HEK293 (cell line): Measurements from ENCODE around the gene CMTM8.
A peak's percentile ranks its signal among the peaks of the same experiment; 100 is the strongest.

Source experiments
- CTCF ChIA-PET: fragments of 350-600 bp; formaldehyde crosslinking; extraction: SDS; loops from one replicate; lab custom pipeline; 2021; ENCODE audit warnings: antibody characterized with exemption; lab: Yijun Ruan, JAX
- POLR2A ChIA-PET: fragments of 300-600 bp; formaldehyde crosslinking; extraction: SDS; loops from one replicate; lab custom pipeline; 2020; ENCODE audit warnings: antibody characterized with exemption, inconsistent platforms; lab: Yijun Ruan, JAX
- H3K27ac ChIP-seq: fragments of 200-500 bp; sonication (Bioruptor generic); 2 replicates; pipeline ENCODE4 v1.5.1; 2014; ENCODE audit warnings: low read depth, low read length, control low read depth, inconsistent platforms; ENCODE audit errors: extremely low read depth
- H3K36me3 ChIP-seq, 2 experiments: fragments of 200-500 bp in 1 of 2; sonication (Bioruptor generic) in 1 of 2; 1 replicate in 1 of 2; 2 replicates in 1 of 2; pipeline ENCODE4 v1.5.1; 2014 to 2017; ENCODE audit warnings: inconsistent platforms in 2 of 2, low read length in 2 of 2; ENCODE audit not compliant: control insufficient read depth in 2 of 2, insufficient read depth in 1 of 2
- H3K4me1 ChIP-seq: fragments of 200-500 bp; sonication (Bioruptor generic); 2 replicates; pipeline ENCODE4 v1.5.1; 2014; ENCODE audit warnings: mild to moderate bottlenecking, low read length, inconsistent platforms; ENCODE audit not compliant: control insufficient read depth, insufficient read depth
- H3K4me3 ChIP-seq: 2 replicates; pipeline ENCODE4 v1.5.1; 2011; ENCODE audit warnings: low read depth, mild to moderate bottlenecking, control low read depth, low read length, moderate library complexity
- H3K9me3 ChIP-seq: fragments of 200-500 bp; sonication (Bioruptor generic); 2 replicates; pipeline ENCODE4 v1.5.1; 2014; ENCODE audit warnings: low read depth, low read length, inconsistent platforms; ENCODE audit not compliant: control insufficient read depth, insufficient read depth
- GLIS1 ChIP-seq: fragments of 450-650 bp; formaldehyde crosslinking; IDR thresholded peaks from 2 replicates; pipeline ENCODE4 v1.5.1; 2016; ENCODE audit warnings: missing biosample characterization, missing genetic modification characterization
- KLF8 ChIP-seq: fragments of 450-650 bp; formaldehyde crosslinking; IDR thresholded peaks from 2 replicates; pipeline ENCODE4 v1.5.1; 2016; ENCODE audit warnings: missing biosample characterization, missing genetic modification characterization
- RBAK ChIP-seq: fragments of 450-650 bp; formaldehyde crosslinking; IDR thresholded peaks from 2 replicates; pipeline ENCODE4 v1.5.1; 2016; ENCODE audit warnings: missing biosample characterization, missing genetic modification characterization
- SCRT1 ChIP-seq: fragments of 450-650 bp; formaldehyde crosslinking; IDR thresholded peaks from 2 replicates; pipeline ENCODE4 v1.5.1; 2016; ENCODE audit warnings: missing biosample characterization, missing genetic modification characterization, borderline replicate concordance
- SCRT2 ChIP-seq: fragments of 450-650 bp; formaldehyde crosslinking; IDR thresholded peaks from 2 replicates; pipeline ENCODE4 v1.5.1; 2016; ENCODE audit warnings: missing biosample characterization, missing genetic modification characterization
- SP2 ChIP-seq: fragments of 450-650 bp; formaldehyde crosslinking; IDR thresholded peaks from 2 replicates; pipeline ENCODE4 v1.5.1; 2016; ENCODE audit warnings: missing biosample characterization, missing genetic modification characterization
- ZFP41 ChIP-seq: fragments of 450-650 bp; formaldehyde crosslinking; IDR thresholded peaks from 2 replicates; pipeline ENCODE4 v1.5.1; 2016; ENCODE audit warnings: missing biosample characterization, missing genetic modification characterization, borderline replicate concordance
- ZIC2 ChIP-seq: fragments of 450-650 bp; formaldehyde crosslinking; IDR thresholded peaks from 2 replicates; pipeline ENCODE4 v1.5.1; 2016; ENCODE audit warnings: missing biosample characterization, missing genetic modification characterization
- ZNF132 ChIP-seq: fragments of 450-650 bp; formaldehyde crosslinking; IDR thresholded peaks from 2 replicates; pipeline ENCODE4 v1.5.1; 2017; ENCODE audit warnings: missing biosample characterization, missing genetic modification characterization, borderline replicate concordance
- ZNF16 ChIP-seq: fragments of 450-650 bp; formaldehyde crosslinking; IDR thresholded peaks from 2 replicates; pipeline ENCODE4 v1.5.1; 2016; ENCODE audit warnings: low read depth, missing biosample characterization, missing genetic modification characterization
- ZNF2 ChIP-seq: fragments of 450-650 bp; formaldehyde crosslinking; IDR thresholded peaks from 2 replicates; pipeline ENCODE4 v1.5.1; 2016; ENCODE audit warnings: missing biosample characterization, missing genetic modification characterization
- ZNF354C ChIP-seq: fragments of 450-650 bp; formaldehyde crosslinking; IDR thresholded peaks from 2 replicates; pipeline ENCODE4 v1.5.1; 2016; ENCODE audit warnings: missing biosample characterization, missing genetic modification characterization, low read depth, borderline replicate concordance
- ZNF404 ChIP-seq: fragments of 450-650 bp; formaldehyde crosslinking; IDR thresholded peaks from 2 replicates; pipeline ENCODE4 v1.5.1; 2017; ENCODE audit warnings: missing biosample characterization, missing genetic modification characterization
- ZNF529 ChIP-seq: fragments of 450-650 bp; formaldehyde crosslinking; IDR thresholded peaks from 2 replicates; pipeline ENCODE4 v1.5.1; 2017; ENCODE audit warnings: missing genetic modification characterization, missing biosample characterization; ENCODE audit not compliant: insufficient replicate concordance
- ZNF558 ChIP-seq: fragments of 450-650 bp; formaldehyde crosslinking; IDR thresholded peaks from 2 replicates; pipeline ENCODE4 v1.5.1; 2016; ENCODE audit warnings: missing biosample characterization, missing genetic modification characterization
- ZNF654 ChIP-seq: fragments of 450-650 bp; formaldehyde crosslinking; IDR thresholded peaks from 2 replicates; pipeline ENCODE4 v1.5.1; 2016; ENCODE audit warnings: low read depth, missing biosample characterization, missing genetic modification characterization
- ZNF747 ChIP-seq: fragments of 450-650 bp; formaldehyde crosslinking; IDR thresholded peaks from 2 replicates; pipeline ENCODE4 v1.5.1; 2016; ENCODE audit warnings: missing biosample characterization, missing genetic modification characterization
- TF ChIP-seq, protein P1 (sequence below): fragments of 450-650 bp; formaldehyde crosslinking; IDR thresholded peaks from 2 replicates; pipeline ENCODE4 v1.5.1; 2016; ENCODE audit warnings: missing biosample characterization, missing genetic modification characterization
- TF ChIP-seq, protein P2 (sequence below): fragments of 450-650 bp; formaldehyde crosslinking; IDR thresholded peaks from 2 replicates; pipeline ENCODE4 v1.5.1; 2017; ENCODE audit warnings: missing biosample characterization, missing genetic modification characterization
- TF ChIP-seq, protein P3 (sequence below): fragments of 450-650 bp; formaldehyde crosslinking; IDR thresholded peaks from 2 replicates; pipeline ENCODE4; 2016; ENCODE audit warnings: missing biosample characterization, missing genetic modification characterization
- TF ChIP-seq, protein P4 (sequence below): fragments of 450-650 bp; formaldehyde crosslinking; IDR thresholded peaks from 2 replicates; pipeline ENCODE4 v1.5.1; 2017; ENCODE audit warnings: missing biosample characterization, missing genetic modification characterization

CMTM8 gene

DNA sequence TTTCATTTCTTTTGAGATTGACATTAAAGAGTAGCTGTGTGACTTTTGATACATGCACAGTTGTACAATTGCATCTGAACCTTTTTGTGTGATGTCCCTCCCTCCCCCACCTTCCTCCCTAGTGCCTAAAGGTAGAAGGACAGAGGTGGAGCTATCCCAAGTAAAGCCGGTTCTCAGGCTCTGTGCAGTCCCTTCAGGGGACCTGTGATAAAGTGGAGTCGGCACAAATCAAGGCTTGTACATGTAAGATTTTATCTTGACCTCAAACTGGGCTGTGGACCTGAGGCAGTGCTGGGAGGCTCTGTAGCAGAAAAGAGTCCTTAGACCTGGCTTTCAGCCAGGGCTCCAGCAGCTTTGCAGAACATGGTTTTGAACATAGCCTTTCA is 97.6 kb downstream of the CMTM8 start (continued):
- peak; percentile 31; the same call in 1 of the 2 replicates for TF ChIP-seq ZIC2 (tag by site-specific recombination)
- TF ChIP-seq ZNF558 = no peak
- TF ChIP-seq GLIS1 = no peak
- TF ChIP-seq, protein P1, sequence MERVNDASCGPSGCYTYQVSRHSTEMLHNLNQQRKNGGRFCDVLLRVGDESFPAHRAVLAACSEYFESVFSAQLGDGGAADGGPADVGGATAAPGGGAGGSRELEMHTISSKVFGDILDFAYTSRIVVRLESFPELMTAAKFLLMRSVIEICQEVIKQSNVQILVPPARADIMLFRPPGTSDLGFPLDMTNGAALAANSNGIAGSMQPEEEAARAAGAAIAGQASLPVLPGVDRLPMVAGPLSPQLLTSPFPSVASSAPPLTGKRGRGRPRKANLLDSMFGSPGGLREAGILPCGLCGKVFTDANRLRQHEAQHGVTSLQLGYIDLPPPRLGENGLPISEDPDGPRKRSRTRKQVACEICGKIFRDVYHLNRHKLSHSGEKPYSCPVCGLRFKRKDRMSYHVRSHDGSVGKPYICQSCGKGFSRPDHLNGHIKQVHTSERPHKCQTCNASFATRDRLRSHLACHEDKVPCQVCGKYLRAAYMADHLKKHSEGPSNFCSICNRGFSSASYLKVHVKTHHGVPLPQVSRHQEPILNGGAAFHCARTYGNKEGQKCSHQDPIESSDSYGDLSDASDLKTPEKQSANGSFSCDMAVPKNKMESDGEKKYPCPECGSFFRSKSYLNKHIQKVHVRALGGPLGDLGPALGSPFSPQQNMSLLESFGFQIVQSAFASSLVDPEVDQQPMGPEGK = no peak
- no peak for TF ChIP-seq ZNF529
- TF ChIP-seq, protein P2, sequence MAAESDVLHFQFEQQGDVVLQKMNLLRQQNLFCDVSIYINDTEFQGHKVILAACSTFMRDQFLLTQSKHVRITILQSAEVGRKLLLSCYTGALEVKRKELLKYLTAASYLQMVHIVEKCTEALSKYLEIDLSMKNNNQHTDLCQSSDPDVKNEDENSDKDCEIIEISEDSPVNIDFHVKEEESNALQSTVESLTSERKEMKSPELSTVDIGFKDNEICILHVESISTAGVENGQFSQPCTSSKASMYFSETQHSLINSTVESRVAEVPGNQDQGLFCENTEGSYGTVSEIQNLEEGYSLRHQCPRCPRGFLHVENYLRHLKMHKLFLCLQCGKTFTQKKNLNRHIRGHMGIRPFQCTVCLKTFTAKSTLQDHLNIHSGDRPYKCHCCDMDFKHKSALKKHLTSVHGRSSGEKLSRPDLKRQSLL (tag by site-specific recombination) = no peak
- no peak for TF ChIP-seq ZNF16 (tag by site-specific recombination)
- TF ChIP-seq ZNF354C = no peak
- no peak for TF ChIP-seq SP2 (tag by site-specific recombination)
- TF ChIP-seq, protein P3, sequence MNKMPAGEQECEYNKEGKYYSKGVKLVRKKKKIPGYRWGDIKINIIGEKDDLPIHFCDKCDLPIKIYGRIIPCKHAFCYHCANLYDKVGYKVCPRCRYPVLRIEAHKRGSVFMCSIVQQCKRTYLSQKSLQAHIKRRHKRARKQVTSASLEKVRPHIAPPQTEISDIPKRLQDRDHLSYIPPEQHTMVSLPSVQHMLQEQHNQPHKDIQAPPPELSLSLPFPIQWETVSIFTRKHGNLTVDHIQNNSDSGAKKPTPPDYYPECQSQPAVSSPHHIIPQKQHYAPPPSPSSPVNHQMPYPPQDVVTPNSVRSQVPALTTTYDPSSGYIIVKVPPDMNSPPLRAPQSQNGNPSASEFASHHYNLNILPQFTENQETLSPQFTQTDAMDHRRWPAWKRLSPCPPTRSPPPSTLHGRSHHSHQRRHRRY (tag by site-specific recombination) = no peak

DNA sequence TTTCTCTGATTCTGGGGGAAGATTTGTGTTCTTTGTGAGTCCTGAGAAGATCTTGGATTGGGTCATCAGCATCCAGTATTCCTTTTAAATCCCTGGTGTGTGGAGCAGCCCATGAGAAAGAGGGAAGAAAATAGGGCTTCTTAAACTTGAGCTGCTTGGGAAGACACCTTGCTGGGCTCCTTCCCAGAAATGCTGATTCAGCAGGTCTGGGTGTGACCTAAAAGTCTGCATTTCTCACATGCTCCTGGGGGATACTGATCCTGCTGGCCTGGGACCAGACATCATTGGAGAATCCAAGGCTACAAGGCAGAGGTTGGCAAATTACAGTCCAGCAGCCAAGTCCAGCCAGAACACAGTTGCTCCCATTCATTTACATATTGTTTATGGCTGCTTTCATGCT is 99.0 kb downstream of the CMTM8 start:
- ChIA-PET CTCF (interaction anchor here (0.6 kb wide), 2 partner anchors 107 to 792 kb away, joined by 3 to 4 read pairs; no protein-coding TSS in a partner anchor), POLR2A (no interaction called here)
- no peaks in the 10 kb centered on the region for H3K9me3 ChIP-seq
- H3K4me1 ChIP-seq = no peaks in the 10 kb centered on the region
- TF ChIP-seq ZNF132 = no peak
- TF ChIP-seq ZFP41 = no peak
- no peak for TF ChIP-seq ZNF354C
- no peak for TF ChIP-seq ZNF404 (tag by site-specific recombination)
- no peaks in the 10 kb centered on the region for H3K36me3 ChIP-seq
- no peak overlapping the region for H3K4me3 ChIP-seq
- no peak overlapping the region for H3K27ac ChIP-seq

DNA sequence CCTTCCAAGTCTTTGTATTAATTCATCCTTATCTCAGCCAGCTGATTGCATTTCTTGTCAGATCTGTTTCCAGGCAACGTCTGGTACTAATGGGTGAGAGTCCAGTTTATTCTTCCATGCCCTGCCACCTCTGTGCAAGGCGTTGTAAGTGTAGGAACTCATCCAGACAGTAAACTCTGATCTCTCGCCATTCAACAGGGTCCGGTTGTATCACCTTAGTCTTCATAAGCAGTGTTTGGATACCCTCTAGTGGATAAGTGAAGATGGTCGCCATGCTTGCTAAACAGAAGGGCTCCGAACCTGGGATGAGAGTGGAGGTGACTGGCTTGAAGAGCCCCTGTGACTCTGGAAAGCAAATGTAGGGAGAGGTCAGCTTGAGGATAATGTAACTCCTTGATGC is 101.6 kb downstream of the CMTM8 start:
- ChIA-PET CTCF (interaction anchor here (0.7 to 1.3 kb wide), 2 partner anchors 12 to 162 kb away, joined by 3 read pairs; no protein-coding TSS in a partner anchor), POLR2A (no interaction called here)
- Histone ChIP-seq H3K9me3 (no peaks in the 10 kb centered on the region), H3K36me3 (no peaks in the 10 kb centered on the region), H3K4me3 (no peak overlapping the region), H3K4me1 (no peaks in the 10 kb centered on the region), H3K27ac (no peak overlapping the region)
- TF ChIP-seq ZNF747 (tag by site-specific recombination) (no peak), KLF8 (no peak), SCRT1 (tag by site-specific recombination) (peak; percentile 86), ZNF654 (tag by site-specific recombination) (peak; percentile 73), RBAK (tag by site-specific recombination) (no peak), ZNF2 (tag by site-specific recombination) (no peak), SCRT2 (tag by site-specific recombination) (peak; percentile 93)
- TF ChIP-seq, protein P4, sequence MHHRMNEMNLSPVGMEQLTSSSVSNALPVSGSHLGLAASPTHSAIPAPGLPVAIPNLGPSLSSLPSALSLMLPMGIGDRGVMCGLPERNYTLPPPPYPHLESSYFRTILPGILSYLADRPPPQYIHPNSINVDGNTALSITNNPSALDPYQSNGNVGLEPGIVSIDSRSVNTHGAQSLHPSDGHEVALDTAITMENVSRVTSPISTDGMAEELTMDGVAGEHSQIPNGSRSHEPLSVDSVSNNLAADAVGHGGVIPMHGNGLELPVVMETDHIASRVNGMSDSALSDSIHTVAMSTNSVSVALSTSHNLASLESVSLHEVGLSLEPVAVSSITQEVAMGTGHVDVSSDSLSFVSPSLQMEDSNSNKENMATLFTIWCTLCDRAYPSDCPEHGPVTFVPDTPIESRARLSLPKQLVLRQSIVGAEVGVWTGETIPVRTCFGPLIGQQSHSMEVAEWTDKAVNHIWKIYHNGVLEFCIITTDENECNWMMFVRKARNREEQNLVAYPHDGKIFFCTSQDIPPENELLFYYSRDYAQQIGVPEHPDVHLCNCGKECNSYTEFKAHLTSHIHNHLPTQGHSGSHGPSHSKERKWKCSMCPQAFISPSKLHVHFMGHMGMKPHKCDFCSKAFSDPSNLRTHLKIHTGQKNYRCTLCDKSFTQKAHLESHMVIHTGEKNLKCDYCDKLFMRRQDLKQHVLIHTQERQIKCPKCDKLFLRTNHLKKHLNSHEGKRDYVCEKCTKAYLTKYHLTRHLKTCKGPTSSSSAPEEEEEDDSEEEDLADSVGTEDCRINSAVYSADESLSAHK (tag by site-specific recombination) = no peak
